A673 (cell line): ENCODE results near the gene COL4A6. TPM values are rescaled to one million over a fixed set of nuclear protein-coding genes. Genes with fewer than 3 reads are reported as not detected.

Experiments used
- BruUV-seq: library from RNA; stranded (reverse); fragments of 400-500 nt; replicated peaks from 2 replicates; lab custom pipeline; 2021; lab: Mats Ljungman, UMichigan
- CTCF ChIA-PET: fragments of 300-600 bp; sonication (Branson Sonifier 250); formaldehyde crosslinking; loops from one replicate; lab custom pipeline; 2022; ENCODE audit warnings: antibody characterized with exemption; lab: Charles Lee
- POLR2A ChIA-PET: fragments of 300-600 bp; sonication (Branson Sonifier 250); formaldehyde crosslinking; loops from one replicate; lab custom pipeline; 2022; ENCODE audit warnings: antibody characterized with exemption; ENCODE audit not compliant: low non-redundant PET; lab: Charles Lee
- DNase-seq: peaks from one replicate; pipeline ENCODE4 v3.0.0-alpha.2; 2015; ENCODE audit warnings: low spot score
- H3K27ac ChIP-seq: fragments of 200-600 bp; sonication (generic); 2 replicates; pipeline ENCODE4 v1.5.1; 2016; ENCODE audit warnings: mixed run types, low read depth, mild to moderate bottlenecking, mixed read lengths, antibody characterized with exemption, low read length; ENCODE audit not compliant: poor library complexity, severe bottlenecking
- H3K27me3 ChIP-seq: fragments of 200-600 bp; sonication (generic); replicated peaks from 2 replicates; pipeline ENCODE4 v1.6.1; 2017; ENCODE audit warnings: mixed run types, low read depth, mild to moderate bottlenecking, mixed read lengths, antibody characterized with exemption, low read length; ENCODE audit not compliant: insufficient read depth, poor library complexity
- H3K36me3 ChIP-seq: fragments of 200-600 bp; sonication (generic); 2 replicates; pipeline ENCODE4 v1.6.1; 2016; ENCODE audit warnings: mixed run types, mild to moderate bottlenecking, mixed read lengths, antibody characterized with exemption, low read length; ENCODE audit not compliant: insufficient read depth, poor library complexity, severe bottlenecking
- H3K4me1 ChIP-seq: fragments of 200-600 bp; sonication (generic); 2 replicates; pipeline ENCODE4 v1.6.1; 2017; ENCODE audit warnings: mixed run types, mild to moderate bottlenecking, mixed read lengths, antibody characterized with exemption, low read length; ENCODE audit not compliant: insufficient read depth, poor library complexity, severe bottlenecking
- H3K4me3 ChIP-seq: fragments of 200-600 bp; sonication (generic); 2 replicates; pipeline ENCODE4 v1.5.1; 2016; ENCODE audit warnings: low read depth, mixed run types, mild to moderate bottlenecking, mixed read lengths, low read length; ENCODE audit not compliant: poor library complexity, severe bottlenecking
- H3K9me3 ChIP-seq: fragments of 200-600 bp; sonication (generic); 2 replicates; pipeline ENCODE4 v1.6.1; 2016; ENCODE audit warnings: mixed run types, low read depth, mild to moderate bottlenecking, mixed read lengths, antibody characterized with exemption, low read length; ENCODE audit not compliant: poor library complexity, severe bottlenecking
- EZH2 ChIP-seq: fragments of 200-600 bp; sonication (generic); IDR thresholded peaks from 2 replicates; pipeline ENCODE4 v1.6.1; 2017; ENCODE audit warnings: borderline replicate concordance, low read depth, mild to moderate bottlenecking, mixed read lengths, antibody characterized with exemption, low read length; ENCODE audit not compliant: poor library complexity, severe bottlenecking
- intact Hi-C: fragments of 100-400 bp; cut with micrococcal nuclease; formaldehyde crosslinking; loops from one replicate; pipeline ENCODE4 v1.10.0; 2022; ENCODE audit not compliant: unreplicated experiment
- total RNA-seq: library from RNA; stranded (reverse); gene quantifications from 2 replicates; pipeline ENCODE4 v1.2.3, GENCODE V29; 2021
- TF ChIP-seq, protein P1 (sequence below): fragments of 300-800, 200-600 bp; sonication (generic); conservative IDR thresholded peaks from 2 replicates; pipeline ENCODE4 v1.5.1; 2017; ENCODE audit warnings: low read depth, mild to moderate bottlenecking, antibody characterized with exemption, low read length, moderate library complexity, mixed read lengths

COL4A6 gene
- total RNA-seq, 1 experiment from 2014 or later, result not detected

DNA sequence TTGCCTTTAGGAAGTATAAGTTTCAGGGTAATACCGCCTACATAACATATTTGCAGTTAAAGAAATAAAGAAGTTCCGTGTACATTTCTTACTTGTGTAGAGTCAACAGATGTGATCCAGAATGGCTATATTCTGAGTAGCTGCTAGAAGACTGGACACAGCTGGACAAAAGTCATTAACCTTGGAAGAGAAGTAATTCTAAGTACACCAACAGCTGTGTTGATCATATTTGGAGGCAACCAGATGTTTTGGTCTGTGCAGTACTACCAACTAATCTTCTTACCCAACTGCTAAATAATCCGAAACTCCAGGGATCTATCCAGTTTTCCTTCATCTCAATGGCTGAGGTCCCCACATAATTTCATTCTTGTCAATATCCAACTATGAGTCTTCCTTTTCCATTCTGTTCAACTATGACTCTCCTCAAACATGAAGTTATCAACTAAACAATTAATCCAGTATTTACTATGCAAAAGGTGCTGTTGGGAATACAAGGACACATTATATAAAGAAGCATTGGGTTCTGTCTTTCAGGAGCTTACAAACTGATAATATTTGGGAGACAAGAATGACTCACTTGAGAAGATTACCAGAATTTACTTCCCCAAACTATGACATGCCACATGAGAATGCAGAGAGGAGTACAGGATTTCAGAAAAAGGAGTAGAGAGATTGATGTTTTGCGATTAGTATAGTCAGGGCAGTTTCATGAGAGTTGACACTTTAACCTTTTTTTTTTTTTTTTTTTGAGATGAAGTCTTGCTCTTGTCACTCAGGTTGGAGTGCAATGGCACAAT lies 78.2 kb downstream of the COL4A6 start:
- POLR2A ChIA-PET, result no interaction called here
- CTCF ChIA-PET, result no interaction called here
- Histone ChIP-seq H3K4me3 (no peak overlapping the region), H3K36me3 (no peaks in the 10 kb centered on the region), H3K4me1 (no peaks in the 10 kb centered on the region), H3K27me3 (peaks cover 30% of the 10 kb centered on the region), H3K27ac (no peak overlapping the region), H3K9me3 (no peaks in the 10 kb centered on the region)
- no peak for TF ChIP-seq EZH2
- TF ChIP-seq, protein P1, sequence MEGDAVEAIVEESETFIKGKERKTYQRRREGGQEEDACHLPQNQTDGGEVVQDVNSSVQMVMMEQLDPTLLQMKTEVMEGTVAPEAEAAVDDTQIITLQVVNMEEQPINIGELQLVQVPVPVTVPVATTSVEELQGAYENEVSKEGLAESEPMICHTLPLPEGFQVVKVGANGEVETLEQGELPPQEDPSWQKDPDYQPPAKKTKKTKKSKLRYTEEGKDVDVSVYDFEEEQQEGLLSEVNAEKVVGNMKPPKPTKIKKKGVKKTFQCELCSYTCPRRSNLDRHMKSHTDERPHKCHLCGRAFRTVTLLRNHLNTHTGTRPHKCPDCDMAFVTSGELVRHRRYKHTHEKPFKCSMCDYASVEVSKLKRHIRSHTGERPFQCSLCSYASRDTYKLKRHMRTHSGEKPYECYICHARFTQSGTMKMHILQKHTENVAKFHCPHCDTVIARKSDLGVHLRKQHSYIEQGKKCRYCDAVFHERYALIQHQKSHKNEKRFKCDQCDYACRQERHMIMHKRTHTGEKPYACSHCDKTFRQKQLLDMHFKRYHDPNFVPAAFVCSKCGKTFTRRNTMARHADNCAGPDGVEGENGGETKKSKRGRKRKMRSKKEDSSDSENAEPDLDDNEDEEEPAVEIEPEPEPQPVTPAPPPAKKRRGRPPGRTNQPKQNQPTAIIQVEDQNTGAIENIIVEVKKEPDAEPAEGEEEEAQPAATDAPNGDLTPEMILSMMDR, result no peak
- BruUV-seq, result no TSS peak
- no peak for DNase-seq
- intact Hi-C loops, result no loop called here

DNA sequence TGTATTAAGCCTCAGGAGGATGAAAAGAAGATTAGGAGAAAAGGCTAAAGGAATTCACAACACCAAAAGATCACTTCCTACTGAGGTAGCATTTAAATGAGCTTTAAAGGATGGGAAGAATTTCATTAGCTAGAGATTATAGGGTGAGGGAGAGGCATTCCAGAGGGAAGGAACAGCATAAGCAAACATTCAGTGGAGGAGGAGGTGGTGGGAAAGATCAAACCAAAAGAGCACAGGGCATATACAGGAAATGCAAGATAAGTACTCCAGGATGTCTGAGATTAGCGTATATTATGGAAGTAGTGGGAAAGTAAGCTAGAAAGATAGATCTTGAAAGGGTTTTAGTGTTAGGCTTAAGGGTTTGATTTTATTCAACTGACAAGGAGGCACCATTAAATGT lies 84.8 kb downstream of the COL4A6 start:
- no TSS peak for BruUV-seq
- Histone ChIP-seq H3K36me3 (no peaks in the 10 kb centered on the region), H3K4me1 (no peaks in the 10 kb centered on the region), H3K4me3 (no peak overlapping the region), H3K27me3 (peaks cover 32% of the 10 kb centered on the region), H3K27ac (no peak overlapping the region), H3K9me3 (no peaks in the 10 kb centered on the region)
- POLR2A ChIA-PET, result no interaction called here
- intact Hi-C loops, result no loop called here
- DNase-seq, result no peak
- CTCF ChIA-PET, result no interaction called here
- no peak for TF ChIP-seq EZH2
- TF ChIP-seq, protein P1, result no peak

DNA sequence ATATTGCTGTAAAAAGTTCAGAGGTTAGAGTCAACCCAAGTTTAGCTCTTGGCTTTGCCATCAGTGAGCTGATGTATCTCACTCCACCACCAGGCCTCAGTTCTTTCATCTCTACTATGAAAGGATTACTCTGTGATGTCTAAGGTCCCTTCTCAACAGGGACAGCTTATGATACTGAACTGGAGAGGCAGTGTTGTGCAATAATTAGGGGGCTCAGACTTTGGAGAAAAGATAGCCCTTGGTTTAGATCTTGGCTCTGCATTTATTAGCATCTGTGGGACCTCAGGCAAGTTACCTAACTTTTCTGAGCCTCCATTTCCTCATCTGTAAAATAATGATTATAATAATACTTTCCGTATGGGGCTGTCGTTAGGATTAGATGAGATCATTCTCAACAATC lies 89.0 kb downstream of the COL4A6 start:
- H3K27me3 ChIP-seq, result peaks cover 24% of the 10 kb centered on the region
- no peak overlapping the region for H3K4me3 ChIP-seq
- POLR2A ChIA-PET, result no interaction called here
- no peak for TF ChIP-seq EZH2
- TF ChIP-seq, protein P1, result no peak
- H3K27ac ChIP-seq, result no peak overlapping the region
- intact Hi-C loops, result no loop called here
- no TSS peak for BruUV-seq
- no peaks in the 10 kb centered on the region for H3K36me3 ChIP-seq
- no peaks in the 10 kb centered on the region for H3K9me3 ChIP-seq
- no peaks in the 10 kb centered on the region for H3K4me1 ChIP-seq
- no peak for DNase-seq
- CTCF ChIA-PET, result no interaction called here
